ENCODE results near the gene CAPN5.

CAPN5 gene

GRCh38 chr11:77173494-77173893 lies 106.7 kb downstream of the CAPN5 start:
- no peak for DNase-seq (ENCODE audit: low read depth)

GRCh38 chr11:77174559-77174958 lies 107.8 kb downstream of the CAPN5 start:
- DNase-seq (ENCODE audit: low read depth): no peak

- DNase-seq (ENCODE audit: low read depth): no peak
Measured at GRCh38 chr11:77175021-77175842, 108.5 kb downstream of the CAPN5 start.
